LNCaP clone FGC (cell line): ENCODE data around the gene FAM186B.
"Not testable (repeated sequence)": the region's sequence is repeated elsewhere in the genome, so short reads cannot be mapped to it uniquely, and the experiment has no call there.

ENCODE experiments used
- DNase-seq: peaks from one replicate; pipeline ENCODE4 v3.0.0-alpha.2; 2011; ENCODE audit warnings: low read depth
- H3K4me3 ChIP-seq: 2 replicates; pipeline ENCODE4 v1.5.1; 2011; ENCODE audit warnings: mild to moderate bottlenecking, low read depth, low read length, control low read depth
- TF ChIP-seq, protein P1 (sequence below): IDR thresholded peaks from 2 replicates; pipeline ENCODE4 v1.5.1; 2012; ENCODE audit warnings: mild to moderate bottlenecking; ENCODE audit not compliant: control insufficient read depth, insufficient read depth; ENCODE audit errors: extremely low read depth

FAM186B gene

DNA sequence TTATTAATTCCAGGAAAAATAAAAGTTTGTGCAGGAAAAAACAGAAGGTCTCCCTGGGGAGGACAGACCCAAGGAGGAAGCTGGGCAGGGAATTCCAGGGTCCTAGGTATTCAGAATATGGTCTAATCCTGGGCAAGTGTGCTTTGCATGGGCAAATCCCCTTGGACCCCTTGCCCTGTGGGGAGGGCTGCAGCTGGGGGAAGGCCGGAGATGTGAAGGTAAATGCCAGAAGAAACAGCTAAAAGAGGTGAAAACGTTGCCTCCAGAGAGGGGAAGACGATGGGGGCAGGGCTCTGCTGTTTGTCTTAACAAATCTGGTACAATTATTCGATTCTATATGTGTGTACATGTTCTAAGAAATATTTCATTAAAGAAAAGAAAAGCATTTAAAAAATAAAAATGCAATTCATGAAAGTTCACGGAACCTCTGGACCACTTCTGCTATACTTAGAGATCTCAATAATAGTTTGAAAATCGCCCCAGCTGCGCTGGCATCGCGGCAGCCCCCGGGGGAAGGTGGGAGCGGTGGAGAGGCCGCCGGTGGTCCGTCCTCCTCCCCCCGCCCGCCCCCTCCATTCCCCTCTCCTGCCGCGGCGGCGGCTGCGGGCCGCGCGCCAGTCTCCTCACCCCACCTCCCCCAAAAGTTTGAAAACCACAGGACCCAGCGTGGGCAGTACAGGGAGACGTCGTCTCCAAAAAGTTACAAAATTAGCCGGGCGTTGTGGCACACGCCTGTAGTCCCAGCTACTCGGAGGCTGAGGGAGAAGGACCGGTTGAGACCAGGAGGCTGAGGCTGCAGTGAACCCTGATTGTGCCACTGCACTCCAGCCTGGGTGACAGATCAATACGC lies 16.4 kb upstream of the FAM186B start:
- peak overlapping the region; percentile 70 for H3K4me3 ChIP-seq
- TF ChIP-seq, protein P1, sequence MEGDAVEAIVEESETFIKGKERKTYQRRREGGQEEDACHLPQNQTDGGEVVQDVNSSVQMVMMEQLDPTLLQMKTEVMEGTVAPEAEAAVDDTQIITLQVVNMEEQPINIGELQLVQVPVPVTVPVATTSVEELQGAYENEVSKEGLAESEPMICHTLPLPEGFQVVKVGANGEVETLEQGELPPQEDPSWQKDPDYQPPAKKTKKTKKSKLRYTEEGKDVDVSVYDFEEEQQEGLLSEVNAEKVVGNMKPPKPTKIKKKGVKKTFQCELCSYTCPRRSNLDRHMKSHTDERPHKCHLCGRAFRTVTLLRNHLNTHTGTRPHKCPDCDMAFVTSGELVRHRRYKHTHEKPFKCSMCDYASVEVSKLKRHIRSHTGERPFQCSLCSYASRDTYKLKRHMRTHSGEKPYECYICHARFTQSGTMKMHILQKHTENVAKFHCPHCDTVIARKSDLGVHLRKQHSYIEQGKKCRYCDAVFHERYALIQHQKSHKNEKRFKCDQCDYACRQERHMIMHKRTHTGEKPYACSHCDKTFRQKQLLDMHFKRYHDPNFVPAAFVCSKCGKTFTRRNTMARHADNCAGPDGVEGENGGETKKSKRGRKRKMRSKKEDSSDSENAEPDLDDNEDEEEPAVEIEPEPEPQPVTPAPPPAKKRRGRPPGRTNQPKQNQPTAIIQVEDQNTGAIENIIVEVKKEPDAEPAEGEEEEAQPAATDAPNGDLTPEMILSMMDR, result no peak
- no peak for DNase-seq

DNA sequence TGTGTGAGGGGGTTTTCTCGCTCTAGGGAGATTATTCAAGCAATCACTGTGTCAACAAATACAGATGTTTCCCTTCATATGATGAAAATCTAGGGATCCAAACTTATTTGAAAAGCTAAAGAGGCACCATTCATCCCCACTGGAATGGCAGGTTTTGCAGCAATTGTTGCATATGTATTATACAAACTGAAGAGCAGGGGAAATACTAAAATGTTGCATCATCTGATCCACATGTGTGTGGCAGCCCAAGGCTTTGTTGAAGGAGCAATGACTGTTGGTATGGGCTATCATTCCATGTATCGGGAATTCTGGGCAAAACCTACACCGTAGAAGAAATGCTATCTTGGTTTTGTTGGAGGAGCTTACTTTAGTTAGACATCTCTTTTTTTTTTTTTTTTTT lies 13.8 kb upstream of the FAM186B start:
- H3K4me3 ChIP-seq, result no peak overlapping the region
- DNase-seq, result no peak

DNA sequence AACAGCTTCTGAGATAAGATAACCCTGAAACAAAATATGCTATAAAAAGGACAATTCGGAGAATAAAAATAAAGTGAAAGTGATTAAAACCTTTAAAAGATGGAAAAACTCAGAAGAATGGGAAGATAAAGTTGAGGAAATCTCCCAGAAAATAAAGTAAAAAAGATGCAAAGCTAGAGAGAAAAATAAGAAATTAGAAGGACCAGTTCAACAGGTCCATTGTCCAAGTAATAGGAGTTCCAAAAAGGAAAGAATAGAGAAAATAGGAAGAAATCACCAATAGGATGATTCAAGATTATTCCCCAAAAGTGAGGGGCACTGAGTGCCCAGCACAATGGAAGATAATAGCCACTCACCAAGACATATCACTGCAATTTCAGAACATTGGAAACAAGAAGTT lies 13.1 kb upstream of the FAM186B start:
- DNase-seq, result no peak
- no peak overlapping the region for H3K4me3 ChIP-seq
- TF ChIP-seq, protein P1, result no peak

More for the DNA sequence above, 13.8 kb upstream of the FAM186B start:
- TF ChIP-seq, protein P1, result no peak

DNA sequence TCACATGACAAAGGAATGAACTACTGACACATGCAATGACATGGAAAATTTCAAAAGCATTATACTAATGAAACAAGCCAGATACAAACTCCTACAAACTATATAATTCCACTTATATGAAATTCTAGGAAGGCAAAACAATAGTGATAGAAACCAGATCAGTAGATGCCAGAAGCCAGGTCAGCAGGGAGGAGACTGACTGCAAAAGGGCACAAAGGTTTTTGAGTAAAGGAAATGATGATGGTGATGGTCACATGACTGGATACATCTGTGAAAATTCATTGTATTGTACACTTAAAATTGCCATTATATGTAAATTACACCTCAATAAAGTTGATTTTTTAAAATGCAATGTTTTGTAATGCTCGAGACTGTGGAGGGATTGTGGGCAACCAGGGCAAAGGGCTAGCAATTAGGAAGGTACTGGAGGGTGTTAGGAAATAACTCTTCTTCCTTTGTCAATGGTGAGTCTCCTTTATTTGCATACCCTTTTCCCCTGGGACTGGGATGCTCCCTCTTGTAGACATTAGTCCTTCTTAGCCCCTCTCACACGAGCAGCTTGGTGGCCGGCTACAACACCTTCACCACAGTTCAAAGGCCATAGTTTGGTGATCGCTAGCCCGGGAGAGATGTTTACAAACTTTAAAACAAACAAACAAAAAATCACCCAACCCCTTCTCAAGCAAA lies 11.2 kb upstream of the FAM186B start:
- no peak for DNase-seq
- no peak overlapping the region for H3K4me3 ChIP-seq
- TF ChIP-seq, protein P1, result no peak

DNA sequence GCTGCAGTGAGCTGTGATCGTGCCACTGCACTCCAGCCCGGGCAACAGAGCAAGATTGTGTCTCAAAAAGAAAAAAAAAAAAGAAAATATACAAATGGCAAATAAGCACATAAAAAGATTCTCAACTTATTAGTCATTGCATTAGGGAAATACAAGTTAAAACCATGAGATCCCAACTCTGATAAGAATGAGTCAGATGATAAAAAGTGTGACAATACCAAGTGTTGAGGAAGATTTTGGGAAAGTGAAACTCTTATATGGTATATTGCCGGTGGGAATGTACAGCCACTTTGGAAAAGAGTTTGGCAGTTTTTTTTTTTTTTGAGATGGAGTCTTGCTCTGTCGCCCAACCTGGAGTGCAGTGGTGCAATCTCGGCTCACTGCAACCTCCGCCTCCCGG lies 10.3 kb upstream of the FAM186B start:
- no peak for DNase-seq
- TF ChIP-seq, protein P1, result no peak
- H3K4me3 ChIP-seq, result no peak overlapping the region

DNA sequence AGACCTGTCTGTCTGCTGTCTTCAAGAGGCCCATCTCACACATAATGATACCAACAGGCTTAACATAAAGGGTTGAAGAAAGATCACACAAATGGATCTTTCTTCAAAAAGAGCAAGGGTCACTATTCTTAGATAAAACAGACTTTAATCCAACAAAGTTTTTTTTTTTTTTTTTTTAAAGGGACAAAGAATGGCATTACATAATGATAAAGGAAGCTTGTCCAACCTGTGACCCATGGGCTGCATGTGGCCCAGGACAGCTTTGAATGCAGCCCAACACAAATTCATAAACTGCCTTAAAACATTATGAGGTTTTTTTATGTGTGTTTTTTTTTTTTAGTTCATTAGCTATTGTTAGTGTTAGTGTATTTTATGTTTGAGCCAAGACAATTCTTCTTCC lies 6.8 kb upstream of the FAM186B start:
- no peak for DNase-seq
- TF ChIP-seq, protein P1, result no peak
- no peak overlapping the region for H3K4me3 ChIP-seq

DNA sequence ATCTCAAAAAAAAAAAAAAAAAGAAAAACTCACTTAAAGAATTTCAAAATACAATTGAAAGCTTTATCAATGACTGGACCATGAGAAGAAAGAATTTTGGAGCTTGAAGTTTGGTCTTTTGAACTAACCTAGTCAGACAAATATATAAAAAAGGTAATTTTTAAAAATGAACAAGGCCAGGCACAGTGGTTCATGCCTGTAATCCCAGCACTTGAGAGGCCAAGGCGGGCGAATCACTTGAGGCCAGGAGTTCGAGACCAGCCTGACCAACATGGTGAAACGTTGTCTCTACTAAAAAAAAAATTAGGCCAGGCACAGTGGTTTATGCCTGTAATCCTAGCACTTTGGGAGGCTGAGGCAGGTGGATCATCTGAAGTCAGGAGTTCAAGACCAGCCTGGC lies 5.3 kb upstream of the FAM186B start:
- DNase-seq, H3K4me3 ChIP-seq: not testable (repeated sequence)
